GM23338 (cell line): Measurements from ENCODE around the gene SOX9. TPM values are rescaled to one million over a fixed set of nuclear protein-coding genes. Genes with fewer than 3 reads are reported as not detected.
A peak's percentile ranks its signal among the peaks of the same experiment; 100 is the strongest.

Experiments
- ATAC-seq: fragments of 200-7000 bp; cut with Tn5 transposase; 3 replicates; pipeline ENCODE4 v1.9.1; 2020
- DNase-seq: peaks from one replicate; pipeline ENCODE4 v3.0.0-alpha.2; 2015; ENCODE audit warnings: low spot score
- H2AFZ ChIP-seq: fragments of 200-600 bp; sonication (generic); 2 replicates; pipeline ENCODE4 v1.8.0; 2016; ENCODE audit warnings: antibody characterized with exemption, mild to moderate bottlenecking, moderate library complexity
- H3F3A ChIP-seq: fragments of 200-600 bp; sonication (generic); replicated peaks from 2 replicates; pipeline ENCODE4 v1.8.0; 2017; ENCODE audit warnings: antibody characterized with exemption, mixed run types, low read depth
- H3K27ac ChIP-seq: fragments of 200-600 bp; sonication (generic); 2 replicates; pipeline ENCODE4 v1.6.1; 2016; ENCODE audit warnings: low read depth
- H3K27me3 ChIP-seq: fragments of 200-600 bp; sonication (generic); 2 replicates; pipeline ENCODE4 v1.8.0; 2016; ENCODE audit warnings: mild to moderate bottlenecking, mixed run types, moderate library complexity; ENCODE audit not compliant: insufficient read depth
- H3K36me3 ChIP-seq: fragments of 200-600 bp; sonication (generic); 2 replicates; pipeline ENCODE4 v1.8.0; 2016; ENCODE audit warnings: mild to moderate bottlenecking; ENCODE audit not compliant: insufficient read depth
- H3K4me1 ChIP-seq: fragments of 200-600 bp; sonication (generic); 2 replicates; pipeline ENCODE4 v1.8.0; 2016; ENCODE audit warnings: mild to moderate bottlenecking, moderate library complexity; ENCODE audit not compliant: insufficient read depth
- H3K4me2 ChIP-seq: fragments of 200-600 bp; sonication (generic); 2 replicates; pipeline ENCODE4 v1.7.1; 2017; ENCODE audit warnings: mixed run types
- H3K4me3 ChIP-seq: fragments of 200-600 bp; sonication (generic); 2 replicates; pipeline ENCODE4 v1.6.1; 2016; ENCODE audit warnings: mixed run types
- H3K79me2 ChIP-seq: fragments of 200-600 bp; sonication (generic); replicated peaks from 2 replicates; pipeline ENCODE4 v1.8.0; 2017; ENCODE audit warnings: mild to moderate bottlenecking; ENCODE audit not compliant: insufficient read depth
- H3K9me2 ChIP-seq: fragments of 200-600 bp; sonication (generic); 2 replicates; pipeline ENCODE4 v1.8.0; 2017; ENCODE audit not compliant: insufficient read depth
- H4K20me1 ChIP-seq: fragments of 200-600 bp; sonication (generic); replicated peaks from 2 replicates; pipeline ENCODE4 v1.8.0; 2017; ENCODE audit warnings: mild to moderate bottlenecking; ENCODE audit not compliant: insufficient read depth
- H3K27ac Mint-ChIP-seq: 2 replicates; pipeline ENCODE4 v1.8.0; 2020; ENCODE audit warnings: inconsistent platforms, mild to moderate bottlenecking, moderate library complexity, mixed read lengths
- H3K27me3 Mint-ChIP-seq: 3 replicates; pipeline ENCODE4 v1.8.0; 2022; ENCODE audit warnings: low read depth, mild to moderate bottlenecking, moderate library complexity, mixed read lengths, inconsistent platforms; ENCODE audit not compliant: insufficient read depth, poor library complexity
- H3K36me3 Mint-ChIP-seq: 3 replicates; pipeline ENCODE4 v1.8.0; 2021; ENCODE audit warnings: low read depth, mild to moderate bottlenecking, inconsistent platforms, moderate library complexity, mixed read lengths
- H3K4me1 Mint-ChIP-seq: 3 replicates; pipeline ENCODE4 v1.8.0; 2020; ENCODE audit warnings: mild to moderate bottlenecking, inconsistent platforms, mixed read lengths
- H3K4me3 Mint-ChIP-seq: 3 replicates; pipeline ENCODE4 v1.8.0; 2021; ENCODE audit warnings: moderate library complexity, mild to moderate bottlenecking, inconsistent platforms, mixed read lengths
- H3K9me3 Mint-ChIP-seq: 3 replicates; pipeline ENCODE4 v1.8.0; 2020; ENCODE audit warnings: moderate library complexity, mild to moderate bottlenecking, inconsistent platforms, mixed read lengths
- CREB1 ChIP-seq: fragments of 250-450 bp; sonication (Bioruptor Pico); IDR thresholded peaks from 2 replicates; pipeline ENCODE4 v1.5.0; 2020; ENCODE audit warnings: low read depth, mild to moderate bottlenecking, moderate library complexity
- EZH2 ChIP-seq: fragments of 200-600 bp; sonication (generic); IDR thresholded peaks from one replicate; pipeline ENCODE4 v1.8.0; 2017; ENCODE audit warnings: antibody characterized with exemption, mild to moderate bottlenecking, low read depth; ENCODE audit not compliant: unreplicated experiment
- EZH2phosphoT487 ChIP-seq: fragments of 200-600 bp; sonication (generic); IDR thresholded peaks from one replicate; pipeline ENCODE4 v1.8.1; 2018; ENCODE audit warnings: antibody characterized with exemption; ENCODE audit not compliant: unreplicated experiment
- JUNB ChIP-seq: IDR thresholded peaks from one replicate; pipeline ENCODE4 v1.6.1; 2016; ENCODE audit warnings: antibody characterized with exemption; ENCODE audit not compliant: unreplicated experiment
- NANOG ChIP-seq: IDR thresholded peaks from 2 replicates; pipeline ENCODE4 v1.6.1; 2016; ENCODE audit warnings: antibody characterized with exemption, borderline replicate concordance
- POLR2AphosphoS5 ChIP-seq: IDR thresholded peaks from 2 replicates; pipeline ENCODE4 v1.6.1; 2016; ENCODE audit warnings: antibody characterized with exemption, low read depth
- STAT1 ChIP-seq: IDR thresholded peaks from one replicate; pipeline ENCODE4 v1.6.1; 2016; ENCODE audit warnings: antibody characterized with exemption; ENCODE audit not compliant: unreplicated experiment
- ZNF331 ChIP-seq: fragments of 250-450 bp; sonication (Bioruptor Pico); IDR thresholded peaks from 2 replicates; pipeline ENCODE4 v1.5.0; 2020; ENCODE audit warnings: low read depth, mild to moderate bottlenecking, moderate library complexity
- polyA plus RNA-seq: library from polyadenylated mRNA; unstranded; fragments of >200 nt; fragmentation: Nextera tagmentation; extraction: Ambion mirVana; gene quantifications from 2 replicates; pipeline ENCODE4 v1.2.1, GENCODE V29; 2016
- total RNA-seq: library from RNA; depleted of rRNA; stranded (reverse); fragments of >200 nt; shearing (Covaris generic); gene quantifications from 2 replicates; pipeline ENCODE4 v1.2.3, GENCODE V29; 2014
- TF ChIP-seq, protein P1 (sequence below): IDR thresholded peaks from one replicate; pipeline ENCODE4 v1.6.1; 2018; ENCODE audit warnings: antibody characterized with exemption; ENCODE audit not compliant: unreplicated experiment
- TF ChIP-seq, protein P2 (sequence below): fragments of 250-450 bp; sonication (Bioruptor Pico); IDR thresholded peaks from 2 replicates; pipeline ENCODE4 v1.5.0; 2020; ENCODE audit warnings: mild to moderate bottlenecking, moderate library complexity
- TF ChIP-seq, protein P3 (sequence below), 2 experiments: fragments of 200-600 bp in 1 of 2; sonication (generic) in 1 of 2; conservative IDR thresholded peaks; 2 replicates each; pipeline versions ENCODE4 v1.5.1 to v1.6.1; 2016 to 2017; ENCODE audit warnings: antibody characterized with exemption in 2 of 2, low read depth in 2 of 2, mild to moderate bottlenecking in 2 of 2, moderate library complexity in 1 of 2
- TF ChIP-seq, protein P4 (sequence below): IDR thresholded peaks from 2 replicates; pipeline ENCODE4 v1.6.1; 2016; ENCODE audit warnings: antibody characterized with exemption

The SOX9 gene
- total and polyA plus RNA-seq, 2 experiments from 2014 or later: 4.4 TPM

DNA sequence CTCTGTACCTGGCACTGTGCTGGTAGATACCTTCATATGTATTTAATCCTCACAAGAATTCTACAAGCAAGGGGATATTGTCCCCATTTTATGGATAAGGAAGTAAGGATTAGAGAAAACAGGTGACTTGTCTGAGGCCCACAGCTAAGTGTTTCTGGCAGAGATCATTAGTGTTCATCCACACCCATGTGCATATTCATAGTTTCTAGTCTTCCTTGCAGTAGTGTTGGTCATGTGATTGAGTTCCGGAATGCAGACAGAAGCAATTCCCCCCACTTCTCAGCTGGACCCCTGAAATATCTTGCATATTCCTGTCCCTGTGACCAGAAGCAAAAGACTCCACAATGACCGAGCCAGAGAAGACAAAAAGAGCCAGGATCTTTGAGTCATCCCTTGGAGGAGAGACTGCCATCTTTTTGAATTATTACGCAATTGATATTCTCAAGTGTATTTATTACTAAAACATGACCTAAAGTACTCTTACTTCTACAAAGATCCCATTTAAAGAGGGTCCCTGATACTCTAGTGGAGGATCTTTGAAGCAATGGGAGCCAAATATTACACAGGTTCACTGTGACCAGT, 43.4 kb downstream of the SOX9 start:
- H3K36me3 Mint-ChIP-seq: 0 out of 3 replicates have a peak, but pooled peaks cover 3% of the 10 kb centered on the region
- DNase-seq (no peak), ATAC-seq (no peak)
- Histone ChIP-seq H3K4me1 (peaks cover 15% of the 10 kb centered on the region), H3F3A (no peaks in the 10 kb centered on the region), H3K27me3 (no peaks in the 10 kb centered on the region), H4K20me1 (no peaks in the 10 kb centered on the region), H2AFZ (no peak overlapping the region), H3K79me2 (no peaks in the 10 kb centered on the region), H3K4me2 (peak overlapping the region; percentile 19; the same call in 1 of the 2 replicates), H3K9me2 (peaks cover 22% of the 10 kb centered on the region), H3K27ac (peak overlapping the region; percentile 64; the same call in 1 of the 2 replicates), H3K4me3 (no peak overlapping the region), H3K36me3 (no peaks in the 10 kb centered on the region)
- H3K4me1 Mint-ChIP-seq: peaks cover 27% of the 10 kb centered on the region
- H3K27ac Mint-ChIP-seq: no peak overlapping the region
- H3K9me3 Mint-ChIP-seq: peaks cover 2% of the 10 kb centered on the region; the same call in 1 of the 3 replicates
- TF ChIP-seq JUNB (no peak), POLR2AphosphoS5 (no peak), CREB1 (CRISPR knock-in tag) (no peak), EZH2phosphoT487 (no peak), STAT1 (no peak), ZNF331 (no peak), EZH2 (no peak), NANOG (no peak)
- TF ChIP-seq, protein P1, sequence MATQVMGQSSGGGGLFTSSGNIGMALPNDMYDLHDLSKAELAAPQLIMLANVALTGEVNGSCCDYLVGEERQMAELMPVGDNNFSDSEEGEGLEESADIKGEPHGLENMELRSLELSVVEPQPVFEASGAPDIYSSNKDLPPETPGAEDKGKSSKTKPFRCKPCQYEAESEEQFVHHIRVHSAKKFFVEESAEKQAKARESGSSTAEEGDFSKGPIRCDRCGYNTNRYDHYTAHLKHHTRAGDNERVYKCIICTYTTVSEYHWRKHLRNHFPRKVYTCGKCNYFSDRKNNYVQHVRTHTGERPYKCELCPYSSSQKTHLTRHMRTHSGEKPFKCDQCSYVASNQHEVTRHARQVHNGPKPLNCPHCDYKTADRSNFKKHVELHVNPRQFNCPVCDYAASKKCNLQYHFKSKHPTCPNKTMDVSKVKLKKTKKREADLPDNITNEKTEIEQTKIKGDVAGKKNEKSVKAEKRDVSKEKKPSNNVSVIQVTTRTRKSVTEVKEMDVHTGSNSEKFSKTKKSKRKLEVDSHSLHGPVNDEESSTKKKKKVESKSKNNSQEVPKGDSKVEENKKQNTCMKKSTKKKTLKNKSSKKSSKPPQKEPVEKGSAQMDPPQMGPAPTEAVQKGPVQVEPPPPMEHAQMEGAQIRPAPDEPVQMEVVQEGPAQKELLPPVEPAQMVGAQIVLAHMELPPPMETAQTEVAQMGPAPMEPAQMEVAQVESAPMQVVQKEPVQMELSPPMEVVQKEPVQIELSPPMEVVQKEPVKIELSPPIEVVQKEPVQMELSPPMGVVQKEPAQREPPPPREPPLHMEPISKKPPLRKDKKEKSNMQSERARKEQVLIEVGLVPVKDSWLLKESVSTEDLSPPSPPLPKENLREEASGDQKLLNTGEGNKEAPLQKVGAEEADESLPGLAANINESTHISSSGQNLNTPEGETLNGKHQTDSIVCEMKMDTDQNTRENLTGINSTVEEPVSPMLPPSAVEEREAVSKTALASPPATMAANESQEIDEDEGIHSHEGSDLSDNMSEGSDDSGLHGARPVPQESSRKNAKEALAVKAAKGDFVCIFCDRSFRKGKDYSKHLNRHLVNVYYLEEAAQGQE: no peak
- TF ChIP-seq, protein P2, sequence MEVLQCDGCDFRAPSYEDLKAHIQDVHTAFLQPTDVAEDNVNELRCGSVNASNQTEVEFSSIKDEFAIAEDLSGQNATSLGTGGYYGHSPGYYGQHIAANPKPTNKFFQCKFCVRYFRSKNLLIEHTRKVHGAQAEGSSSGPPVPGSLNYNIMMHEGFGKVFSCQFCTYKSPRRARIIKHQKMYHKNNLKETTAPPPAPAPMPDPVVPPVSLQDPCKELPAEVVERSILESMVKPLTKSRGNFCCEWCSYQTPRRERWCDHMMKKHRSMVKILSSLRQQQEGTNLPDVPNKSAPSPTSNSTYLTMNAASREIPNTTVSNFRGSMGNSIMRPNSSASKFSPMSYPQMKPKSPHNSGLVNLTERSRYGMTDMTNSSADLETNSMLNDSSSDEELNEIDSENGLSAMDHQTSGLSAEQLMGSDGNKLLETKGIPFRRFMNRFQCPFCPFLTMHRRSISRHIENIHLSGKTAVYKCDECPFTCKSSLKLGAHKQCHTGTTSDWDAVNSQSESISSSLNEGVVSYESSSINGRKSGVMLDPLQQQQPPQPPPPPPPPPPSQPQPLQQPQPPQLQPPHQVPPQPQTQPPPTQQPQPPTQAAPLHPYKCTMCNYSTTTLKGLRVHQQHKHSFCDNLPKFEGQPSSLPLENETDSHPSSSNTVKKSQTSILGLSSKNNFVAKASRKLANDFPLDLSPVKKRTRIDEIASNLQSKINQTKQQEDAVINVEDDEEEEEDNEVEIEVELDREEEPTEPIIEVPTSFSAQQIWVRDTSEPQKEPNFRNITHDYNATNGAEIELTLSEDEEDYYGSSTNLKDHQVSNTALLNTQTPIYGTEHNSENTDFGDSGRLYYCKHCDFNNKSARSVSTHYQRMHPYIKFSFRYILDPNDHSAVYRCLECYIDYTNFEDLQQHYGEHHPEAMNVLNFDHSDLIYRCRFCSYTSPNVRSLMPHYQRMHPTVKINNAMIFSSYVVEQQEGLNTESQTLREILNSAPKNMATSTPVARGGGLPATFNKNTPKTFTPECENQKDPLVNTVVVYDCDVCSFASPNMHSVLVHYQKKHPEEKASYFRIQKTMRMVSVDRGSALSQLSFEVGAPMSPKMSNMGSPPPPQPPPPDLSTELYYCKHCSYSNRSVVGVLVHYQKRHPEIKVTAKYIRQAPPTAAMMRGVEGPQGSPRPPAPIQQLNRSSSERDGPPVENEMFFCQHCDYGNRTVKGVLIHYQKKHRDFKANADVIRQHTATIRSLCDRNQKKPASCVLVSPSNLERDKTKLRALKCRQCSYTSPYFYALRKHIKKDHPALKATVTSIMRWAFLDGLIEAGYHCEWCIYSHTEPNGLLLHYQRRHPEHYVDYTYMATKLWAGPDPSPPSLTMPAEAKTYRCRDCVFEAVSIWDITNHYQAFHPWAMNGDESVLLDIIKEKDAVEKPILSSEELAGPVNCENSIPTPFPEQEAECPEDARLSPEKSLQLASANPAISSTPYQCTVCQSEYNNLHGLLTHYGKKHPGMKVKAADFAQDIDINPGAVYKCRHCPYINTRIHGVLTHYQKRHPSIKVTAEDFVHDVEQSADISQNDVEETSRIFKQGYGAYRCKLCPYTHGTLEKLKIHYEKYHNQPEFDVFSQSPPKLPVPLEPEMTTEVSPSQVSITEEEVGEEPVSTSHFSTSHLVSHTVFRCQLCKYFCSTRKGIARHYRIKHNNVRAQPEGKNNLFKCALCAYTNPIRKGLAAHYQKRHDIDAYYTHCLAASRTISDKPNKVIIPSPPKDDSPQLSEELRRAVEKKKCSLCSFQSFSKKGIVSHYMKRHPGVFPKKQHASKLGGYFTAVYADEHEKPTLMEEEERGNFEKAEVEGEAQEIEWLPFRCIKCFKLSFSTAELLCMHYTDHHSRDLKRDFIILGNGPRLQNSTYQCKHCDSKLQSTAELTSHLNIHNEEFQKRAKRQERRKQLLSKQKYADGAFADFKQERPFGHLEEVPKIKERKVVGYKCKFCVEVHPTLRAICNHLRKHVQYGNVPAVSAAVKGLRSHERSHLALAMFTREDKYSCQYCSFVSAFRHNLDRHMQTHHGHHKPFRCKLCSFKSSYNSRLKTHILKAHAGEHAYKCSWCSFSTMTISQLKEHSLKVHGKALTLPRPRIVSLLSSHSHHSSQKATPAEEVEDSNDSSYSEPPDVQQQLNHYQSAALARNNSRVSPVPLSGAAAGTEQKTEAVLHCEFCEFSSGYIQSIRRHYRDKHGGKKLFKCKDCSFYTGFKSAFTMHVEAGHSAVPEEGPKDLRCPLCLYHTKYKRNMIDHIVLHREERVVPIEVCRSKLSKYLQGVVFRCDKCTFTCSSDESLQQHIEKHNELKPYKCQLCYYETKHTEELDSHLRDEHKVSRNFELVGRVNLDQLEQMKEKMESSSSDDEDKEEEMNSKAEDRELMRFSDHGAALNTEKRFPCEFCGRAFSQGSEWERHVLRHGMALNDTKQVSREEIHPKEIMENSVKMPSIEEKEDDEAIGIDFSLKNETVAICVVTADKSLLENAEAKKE: no peak
- TF ChIP-seq, protein P3, sequence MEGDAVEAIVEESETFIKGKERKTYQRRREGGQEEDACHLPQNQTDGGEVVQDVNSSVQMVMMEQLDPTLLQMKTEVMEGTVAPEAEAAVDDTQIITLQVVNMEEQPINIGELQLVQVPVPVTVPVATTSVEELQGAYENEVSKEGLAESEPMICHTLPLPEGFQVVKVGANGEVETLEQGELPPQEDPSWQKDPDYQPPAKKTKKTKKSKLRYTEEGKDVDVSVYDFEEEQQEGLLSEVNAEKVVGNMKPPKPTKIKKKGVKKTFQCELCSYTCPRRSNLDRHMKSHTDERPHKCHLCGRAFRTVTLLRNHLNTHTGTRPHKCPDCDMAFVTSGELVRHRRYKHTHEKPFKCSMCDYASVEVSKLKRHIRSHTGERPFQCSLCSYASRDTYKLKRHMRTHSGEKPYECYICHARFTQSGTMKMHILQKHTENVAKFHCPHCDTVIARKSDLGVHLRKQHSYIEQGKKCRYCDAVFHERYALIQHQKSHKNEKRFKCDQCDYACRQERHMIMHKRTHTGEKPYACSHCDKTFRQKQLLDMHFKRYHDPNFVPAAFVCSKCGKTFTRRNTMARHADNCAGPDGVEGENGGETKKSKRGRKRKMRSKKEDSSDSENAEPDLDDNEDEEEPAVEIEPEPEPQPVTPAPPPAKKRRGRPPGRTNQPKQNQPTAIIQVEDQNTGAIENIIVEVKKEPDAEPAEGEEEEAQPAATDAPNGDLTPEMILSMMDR (conservative IDR thresholded peaks at IDR 0.05; ENCODE audit: low read depth in 2 of 2): no peak
- TF ChIP-seq, protein P4, sequence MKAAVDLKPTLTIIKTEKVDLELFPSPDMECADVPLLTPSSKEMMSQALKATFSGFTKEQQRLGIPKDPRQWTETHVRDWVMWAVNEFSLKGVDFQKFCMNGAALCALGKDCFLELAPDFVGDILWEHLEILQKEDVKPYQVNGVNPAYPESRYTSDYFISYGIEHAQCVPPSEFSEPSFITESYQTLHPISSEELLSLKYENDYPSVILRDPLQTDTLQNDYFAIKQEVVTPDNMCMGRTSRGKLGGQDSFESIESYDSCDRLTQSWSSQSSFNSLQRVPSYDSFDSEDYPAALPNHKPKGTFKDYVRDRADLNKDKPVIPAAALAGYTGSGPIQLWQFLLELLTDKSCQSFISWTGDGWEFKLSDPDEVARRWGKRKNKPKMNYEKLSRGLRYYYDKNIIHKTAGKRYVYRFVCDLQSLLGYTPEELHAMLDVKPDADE: no peak
- H3K4me3 Mint-ChIP-seq: no peak overlapping the region
- no peaks in the 10 kb centered on the region for H3K27me3 Mint-ChIP-seq
